Ovary (tissue), 10 donors: ENCODE results near the gene C4B. TPM values are rescaled to one million over a fixed set of nuclear protein-coding genes. Genes with fewer than 3 reads are reported as not detected.
"Not testable (repeated sequence)": the region's sequence is repeated elsewhere in the genome, so short reads cannot be mapped to it uniquely, and the experiment has no call there.

ENCODE experiments used
- DNase-seq, 5 donors: peaks; one replicate each; pipeline ENCODE4 v3.0.0-alpha.2; 2019 to 2020
- H3K27ac ChIP-seq, 2 donors: fragments of 200-600 bp; one replicate each; pipeline versions ENCODE4 v1.5.1 to v1.8.0; 2019 to 2022
- H3K27me3 ChIP-seq: fragments of 200-600 bp; one replicate; pipeline ENCODE4 v1.8.0; 2022
- H3K36me3 ChIP-seq: fragments of 200-600 bp; sonication (generic); one replicate; pipeline ENCODE4 v1.5.1; 2019
- H3K4me1 ChIP-seq: one replicate; pipeline ENCODE4 v1.8.1; 2013; ENCODE audit warnings: mild to moderate bottlenecking, moderate library complexity; ENCODE audit not compliant: insufficient read depth
- H3K4me3 ChIP-seq: fragments of 200-600 bp; sonication (generic); one replicate; pipeline ENCODE4 v1.5.1; 2017
- H3K9me3 ChIP-seq, 2 donors: fragments of 200-600 bp in 1 of 2; sonication (generic) in 1 of 2; one replicate each; pipeline versions ENCODE4 v1.5.1 to v1.8.1; 2013 to 2019; ENCODE audit warnings: mild to moderate bottlenecking in 1 of 2, moderate library complexity in 1 of 2
- EP300 ChIP-seq: sonication (generic); formaldehyde crosslinking; IDR thresholded peaks from one replicate; pipeline ENCODE4 v1.6.1; 2017; ENCODE audit warnings: antibody characterized with exemption
- POLR2A ChIP-seq: fragments of 450-650 bp; IDR thresholded peaks from one replicate; pipeline ENCODE4 v1.6.1; 2017; ENCODE audit warnings: antibody characterized with exemption, mild to moderate bottlenecking, moderate library complexity
- WGBS, 3 donors: extraction: QIAGEN DNeasy Blood & Tissue Kit in 1 of 3; methylation state at CpG; one replicate each; pipeline versions ENCODE4 v1.1.5 to v1.1.7; 2013 to 2017; 5-methylcytosine and 5-hydroxymethylcytosine counted together
- intact Hi-C, 4 donors: fragments of 100-400 bp; cut with DNase I; formaldehyde crosslinking; loops; one replicate each; pipeline versions ENCODE4 v1.11.0 to v1.15.1; 2022 to 2023
- long read RNA-seq, 3 donors: library from polyadenylated mRNA in 2 of 3; unstranded in 2 of 3; transcript quantifications; one replicate each; pipeline ENCODE4 v2.0.0 and lab custom pipeline, GENCODE V29; 2021 to 2026
- polyA plus RNA-seq, 2 donors: library from polyadenylated mRNA; stranded (reverse); fragments of 200-250 nt in 1 of 2; fragments of 350-450 nt in 1 of 2; fragmentation: Illumina TruSeq in 1 of 2; extraction: RNeasy Lipid Tissue Mini Kit (QIAGEN cat#74804) in 1 of 2; gene quantifications; one replicate each; pipeline ENCODE4 v1.2.3, GENCODE V29; 2013 to 2014
- total RNA-seq, 7 donors: library from RNA; depleted of rRNA in 2 of 7; stranded (reverse); fragments of >200 nt in 2 of 7; fragmentation: NEBNext Ultra II Directional in 3 of 7; extraction: Animal tissue kit (Norgen Biotek cat#: 25700) in 3 of 7; gene quantifications; one replicate each; pipeline versions ENCODE4 v1.1.0 to v1.2.4, GENCODE V29; 2016 to 2023
- TF ChIP-seq, protein P1 (sequence below), 3 donors: fragments of 450-650 bp in 2 of 3; fragments of 200-600 bp in 1 of 3; IDR thresholded peaks; one replicate each; pipeline versions ENCODE4 v1.5.1 to v1.8.0; 2016 to 2022; ENCODE audit warnings: antibody characterized with exemption in 3 of 3, mild to moderate bottlenecking in 1 of 3
- donor health status: DM: no; HTN: no; CAD: no; lungs with moderate emphysema.
- donor health status: DM: no; HTN: no; CAD: no.
- donor health status: Bipolar disorder and iron deficiency.
- donor health status: DM: yes; HTN: yes; CAD: no.
- donor health status: DM: no; HTN: no; CAD: no.
- donor health status: DM: yes; HTN: yes; CAD: no.

C4B gene
- total RNA-seq: 1,000 to 10,000 TPM in 1 of 7 donors, 100 to 1,000 TPM in 6; 163 to 1,673 (median 271) TPM
- polyA plus RNA-seq: 100 to 1,000 TPM in 1 of 2 donors, 10 to 100 TPM in 1; 97.4 to 326 TPM
- long read RNA-seq, donor 1, partial matches to known transcripts: 161 of 183 reads
- long read RNA-seq, donor 1, other reads (novel, unspliced or antisense): 19 of 183 reads
- long read RNA-seq, donor 2: 0 reads
- long read RNA-seq, donor 3, full-length matches to known transcripts: 1,073 of 3,696 reads
- long read RNA-seq, donor 3, partial matches to known transcripts: 2,346 of 3,696 reads
- long read RNA-seq, donor 3, other reads (novel, unspliced or antisense): 277 of 3,696 reads

GRCh38 chr6:32014547-32014946 is at the start of gene C4B:
Gene C4B (plus strand): TSS chr6:32014795. CDS start chr6:32014846, 51 bp downstream.
- H3K27ac ChIP-seq, H3K4me3 ChIP-seq, DNase-seq, H3K36me3 ChIP-seq, H3K4me1 ChIP-seq, H3K27me3 ChIP-seq, intact Hi-C loops, H3K9me3 ChIP-seq: not testable (repeated sequence)
- WGBS, 3 donors: no CpG with 5 or more reads among the region's 6 CpGs

DNA sequence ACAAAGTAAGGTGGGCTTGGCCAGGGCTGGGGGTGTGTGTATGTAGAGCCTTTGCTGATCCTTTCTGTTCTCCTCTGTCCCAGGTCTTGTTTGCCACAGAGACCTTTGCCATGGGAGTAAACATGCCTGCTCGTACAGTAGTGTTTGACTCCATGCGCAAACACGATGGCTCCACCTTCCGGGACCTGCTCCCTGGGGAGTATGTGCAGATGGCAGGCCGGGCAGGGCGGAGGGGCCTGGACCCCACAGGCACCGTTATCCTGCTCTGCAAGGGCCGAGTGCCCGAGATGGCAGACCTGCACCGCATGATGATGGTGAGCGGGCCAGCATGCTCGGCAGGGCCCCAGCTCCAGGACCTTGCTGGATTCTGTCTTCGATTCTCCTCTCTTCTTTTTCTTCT is 48.9 kb upstream of the C4B start:
- no peaks in the 10 kb centered on the region for H3K4me1 ChIP-seq
- no peaks in the 10 kb centered on the region for H3K9me3 ChIP-seq
- TF ChIP-seq, protein P1, sequence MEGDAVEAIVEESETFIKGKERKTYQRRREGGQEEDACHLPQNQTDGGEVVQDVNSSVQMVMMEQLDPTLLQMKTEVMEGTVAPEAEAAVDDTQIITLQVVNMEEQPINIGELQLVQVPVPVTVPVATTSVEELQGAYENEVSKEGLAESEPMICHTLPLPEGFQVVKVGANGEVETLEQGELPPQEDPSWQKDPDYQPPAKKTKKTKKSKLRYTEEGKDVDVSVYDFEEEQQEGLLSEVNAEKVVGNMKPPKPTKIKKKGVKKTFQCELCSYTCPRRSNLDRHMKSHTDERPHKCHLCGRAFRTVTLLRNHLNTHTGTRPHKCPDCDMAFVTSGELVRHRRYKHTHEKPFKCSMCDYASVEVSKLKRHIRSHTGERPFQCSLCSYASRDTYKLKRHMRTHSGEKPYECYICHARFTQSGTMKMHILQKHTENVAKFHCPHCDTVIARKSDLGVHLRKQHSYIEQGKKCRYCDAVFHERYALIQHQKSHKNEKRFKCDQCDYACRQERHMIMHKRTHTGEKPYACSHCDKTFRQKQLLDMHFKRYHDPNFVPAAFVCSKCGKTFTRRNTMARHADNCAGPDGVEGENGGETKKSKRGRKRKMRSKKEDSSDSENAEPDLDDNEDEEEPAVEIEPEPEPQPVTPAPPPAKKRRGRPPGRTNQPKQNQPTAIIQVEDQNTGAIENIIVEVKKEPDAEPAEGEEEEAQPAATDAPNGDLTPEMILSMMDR (IDR thresholded peaks at IDR 0.05): no peak
- TF ChIP-seq EP300 (no peak), POLR2A (no peak)
- no peak overlapping the region for H3K4me3 ChIP-seq
- no peak for DNase-seq
- H3K27me3 ChIP-seq: no peaks in the 10 kb centered on the region
- intact Hi-C loops: loop anchor here in 1 of 4 donors (10.0 kb wide), 1 partner anchor 291 kb away; no protein-coding TSS in a partner anchor
- no peak overlapping the region for H3K27ac ChIP-seq
- peaks cover 2% of the 10 kb centered on the region for H3K36me3 ChIP-seq
- WGBS, 3 donors: 84 to 89% (median 86%) methylated on average over 13 of the region's 13 CpGs

DNA sequence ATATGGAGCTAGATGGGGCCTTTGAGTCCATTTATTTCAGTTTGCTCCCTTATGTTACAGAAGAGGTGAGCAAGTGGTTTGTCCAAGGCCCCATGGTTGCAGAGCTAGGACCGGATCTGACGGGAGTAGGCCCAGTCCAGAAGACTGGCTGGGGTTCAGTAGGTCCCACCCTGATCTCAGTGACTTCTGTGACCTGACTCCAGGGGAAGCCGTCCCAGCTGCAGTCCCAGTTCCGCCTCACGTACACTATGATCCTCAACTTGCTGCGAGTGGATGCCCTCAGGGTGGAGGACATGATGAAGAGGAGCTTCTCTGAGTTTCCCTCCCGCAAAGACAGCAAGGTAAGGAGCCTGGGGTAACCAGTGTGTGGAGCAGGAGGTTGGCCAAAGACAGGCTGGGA is 48.1 kb upstream of the C4B start:
- Histone ChIP-seq H3K27ac (no peak overlapping the region), H3K27me3 (no peaks in the 10 kb centered on the region), H3K4me3 (no peak overlapping the region), H3K4me1 (peaks cover 4% of the 10 kb centered on the region), H3K9me3 (no peaks in the 10 kb centered on the region), H3K36me3 (peaks cover 2% of the 10 kb centered on the region)
- intact Hi-C loops: loop anchor here in 1 of 4 donors (10.0 kb wide), 1 partner anchor 292 kb away; no protein-coding TSS in a partner anchor
- no peak for TF ChIP-seq POLR2A
- DNase-seq: no peak
- 80 to 90% (median 87%) methylated on average over 7 of the region's 7 CpGs for WGBS, 3 donors

DNA sequence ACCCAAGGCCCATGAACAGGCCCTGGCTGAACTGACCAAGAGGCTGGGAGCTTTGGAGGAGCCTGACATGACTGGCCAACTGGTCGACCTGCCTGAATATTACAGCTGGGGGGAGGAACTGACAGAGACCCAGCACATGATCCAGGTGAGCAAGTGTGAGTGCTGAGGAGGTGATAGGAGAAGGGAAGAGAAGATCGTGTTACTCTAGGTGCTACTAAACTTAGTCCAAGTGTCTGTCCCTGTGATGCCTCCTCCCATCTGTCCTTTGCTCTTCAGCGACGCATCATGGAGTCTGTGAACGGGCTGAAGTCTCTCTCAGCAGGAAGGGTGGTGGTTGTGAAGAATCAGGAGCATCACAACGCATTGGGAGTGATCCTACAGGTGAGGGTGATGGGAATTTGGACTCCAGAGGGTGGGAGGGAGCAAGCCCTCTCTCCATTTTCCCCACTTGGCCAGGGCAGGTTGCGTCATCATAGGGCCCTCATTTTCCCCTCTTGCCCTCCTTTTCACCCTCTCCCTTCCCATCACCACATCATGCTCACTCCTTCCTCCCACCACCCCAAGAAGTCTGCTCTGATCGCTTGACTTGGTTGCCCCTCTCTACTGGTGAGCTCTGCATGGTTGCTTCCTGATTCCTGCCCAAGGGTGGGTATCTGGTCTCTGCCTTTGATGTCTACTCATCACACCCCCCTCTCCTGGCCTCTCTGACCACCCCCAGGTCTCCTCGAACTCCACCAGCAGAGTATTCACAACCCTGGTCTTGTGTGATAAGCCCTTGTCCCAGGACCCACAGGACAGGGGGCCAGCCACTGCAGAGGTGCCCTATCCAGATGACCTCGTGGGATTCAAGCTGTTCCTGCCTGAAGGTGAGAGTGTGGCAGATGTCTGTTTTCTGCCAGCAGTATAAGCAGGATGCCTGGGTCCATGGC is 47.3 kb upstream of the C4B start:
- Histone ChIP-seq H3K4me3 (no peak overlapping the region), H3K27ac (no peak overlapping the region), H3K9me3 (no peaks in the 10 kb centered on the region), H3K27me3 (no peaks in the 10 kb centered on the region), H3K36me3 (peaks cover 2% of the 10 kb centered on the region), H3K4me1 (peaks cover 4% of the 10 kb centered on the region)
- WGBS, 3 donors: 74 to 80% (median 77%) methylated on average over 10 of the region's 10 CpGs
- intact Hi-C loops: loop anchor here in 1 of 4 donors (10.0 kb wide), 1 partner anchor 292 kb away; no protein-coding TSS in a partner anchor
- no peak for DNase-seq
- TF ChIP-seq EP300 (no peak), POLR2A (no peak)
- TF ChIP-seq, protein P1 (IDR thresholded peaks at IDR 0.05): no peak

- Histone ChIP-seq H3K9me3 (no peaks in the 10 kb centered on the region), H3K27me3 (no peaks in the 10 kb centered on the region), H3K4me1 (peaks cover 4% of the 10 kb centered on the region), H3K27ac (no peak overlapping the region), H3K4me3 (no peak overlapping the region), H3K36me3 (peaks cover 2% of the 10 kb centered on the region)
- DNase-seq: no peak
- TF ChIP-seq POLR2A (no peak), EP300 (no peak)
- TF ChIP-seq, protein P1 (IDR thresholded peaks at IDR 0.05): no peak
- intact Hi-C loops: loop anchor here in 1 of 4 donors (10.0 kb wide), 1 partner anchor 293 kb away; no protein-coding TSS in a partner anchor
- WGBS, 3 donors: 68 to 69% (median 68%) methylated on average over 3 of the region's 3 CpGs
Observed at GRCh38 chr6:31967926-31968320, 46.7 kb upstream of the C4B start.
